ENCODE measurements around the gene EFCAB6.

DNA sequence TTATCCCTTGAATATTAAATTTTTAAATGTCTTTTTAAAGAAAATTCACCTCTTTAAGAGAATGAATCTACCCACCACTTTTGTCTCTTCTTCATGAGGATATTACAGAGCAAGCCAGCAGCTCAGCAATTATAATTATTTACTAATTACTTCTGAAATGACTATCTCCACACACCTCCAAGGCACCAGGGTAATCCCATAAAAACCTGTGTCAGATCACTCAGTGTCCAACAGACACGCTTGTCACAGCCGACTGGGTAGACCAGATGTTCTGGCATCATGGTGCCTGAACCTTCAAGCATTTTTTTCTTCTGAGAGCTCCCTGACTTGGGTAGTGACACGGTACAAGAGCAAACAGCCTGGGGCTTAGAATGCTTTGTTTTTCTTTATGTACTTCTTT lies 61.4 kb downstream of the EFCAB6 start:
- TF ChIP-seq CTCF (IDR thresholded peaks at IDR 0.05) (no peak), POLR2A (IDR thresholded peaks at IDR 0.05) (no peak), POLR2AphosphoS5 (IDR thresholded peaks at IDR 0.05) (no peak), EP300 (IDR thresholded peaks at IDR 0.05) (no peak)
